A549 (cell line): ENCODE measurements around the gene CATSPERZ. TPM values are rescaled to one million over a fixed set of nuclear protein-coding genes. Genes with fewer than 3 reads are reported as not detected.

Experiments
- ATOH8 ChIP-seq: fragments of 250-450 bp; sonication (Bioruptor Pico); IDR thresholded peaks from 2 replicates; pipeline ENCODE4 v1.5.0; 2020; ENCODE audit warnings: low read depth, mild to moderate bottlenecking, moderate library complexity
- BCL3 ChIP-seq: fragments of >200 bp; sonication (Bioruptor Twin); formaldehyde crosslinking; IDR thresholded peaks from 3 replicates; pipeline ENCODE4 v1.6.1; 2016
- CBX8 ChIP-seq: fragments of 200-600 bp; sonication (generic); IDR thresholded peaks from 2 replicates; pipeline ENCODE4 v1.6.1; 2016
- CEBPB ChIP-seq, 2 experiments: fragments of >200 bp in 1 of 2; sonication (Bioruptor Twin) in 1 of 2; formaldehyde crosslinking in 1 of 2; IDR thresholded peaks; 2 replicates each; pipeline ENCODE4 v1.6.1; 2012 to 2016
- CHD2 ChIP-seq: fragments of 150-350 bp; IDR thresholded peaks from 2 replicates; pipeline ENCODE4 v1.6.1; 2014; ENCODE audit warnings: low read length; ENCODE audit not compliant: partially characterized antibody
- CTCF ChIP-seq: fragments of >200 bp; sonication (Bioruptor Twin); formaldehyde crosslinking; IDR thresholded peaks from 3 replicates; pipeline ENCODE4 v1.5.1; 2016
- EHF ChIP-seq: fragments of 250-450 bp; sonication (Bioruptor Pico); IDR thresholded peaks from 2 replicates; pipeline ENCODE4 v1.5.0; 2020; ENCODE audit warnings: mild to moderate bottlenecking
- ELK1 ChIP-seq: fragments of 150-350 bp; IDR thresholded peaks from 2 replicates; pipeline ENCODE4 v1.6.1; 2014; ENCODE audit warnings: low read depth, mild to moderate bottlenecking, low read length
- ESRRA ChIP-seq: fragments of 150-350 bp; IDR thresholded peaks from 2 replicates; pipeline ENCODE4 v1.6.1; 2014; ENCODE audit warnings: mild to moderate bottlenecking, low read length, borderline replicate concordance
- FOSB ChIP-seq: fragments of 250-450 bp; sonication (Bioruptor Pico); IDR thresholded peaks from 2 replicates; pipeline ENCODE4 v1.5.0; 2020; ENCODE audit warnings: mild to moderate bottlenecking, moderate library complexity
- FOSL2 ChIP-seq, 2 experiments: fragments of 450-650 bp in 1 of 2; fragments of >200 bp in 1 of 2; sonication (Bioruptor Twin) in 1 of 2; formaldehyde crosslinking; IDR thresholded peaks; 2 replicates each; pipeline versions ENCODE4 v1.5.0 to v1.6.1; 2016 to 2020; ENCODE audit warnings: mild to moderate bottlenecking in 1 of 2, moderate library complexity in 1 of 2
- FOXS1 ChIP-seq: fragments of 250-450 bp; sonication (Bioruptor Pico); IDR thresholded peaks from 2 replicates; pipeline ENCODE4 v1.5.0; 2020; ENCODE audit warnings: mild to moderate bottlenecking, moderate library complexity
- GATA3 ChIP-seq: IDR thresholded peaks from 2 replicates; pipeline ENCODE4 v1.6.1; 2012; ENCODE audit warnings: borderline replicate concordance
- HMGXB4 ChIP-seq: fragments of 250-450 bp; sonication (Bioruptor Pico); IDR thresholded peaks from 2 replicates; pipeline ENCODE4 v1.5.0; 2021; ENCODE audit warnings: mild to moderate bottlenecking, moderate library complexity, borderline replicate concordance
- HOXB5 ChIP-seq: fragments of 250-450 bp; sonication (Bioruptor Pico); IDR thresholded peaks from 2 replicates; pipeline ENCODE4 v1.5.0; 2020; ENCODE audit warnings: mild to moderate bottlenecking, moderate library complexity
- JUNB ChIP-seq: fragments of >200 bp; sonication (Bioruptor Twin); formaldehyde crosslinking; IDR thresholded peaks from 2 replicates; pipeline ENCODE4 v1.6.1; 2016
- KDM1A ChIP-seq: fragments of 200-600 bp; sonication (generic); IDR thresholded peaks from 2 replicates; pipeline ENCODE4 v1.6.1; 2016; ENCODE audit warnings: low read depth, mild to moderate bottlenecking
- KDM5A ChIP-seq: fragments of 200-600 bp; sonication (generic); IDR thresholded peaks from 2 replicates; pipeline ENCODE4 v1.6.1; 2016; ENCODE audit warnings: antibody characterized with exemption, mild to moderate bottlenecking
- MAFK ChIP-seq: fragments of 450-650 bp; IDR thresholded peaks from 2 replicates; pipeline ENCODE4 v1.6.1; 2014; ENCODE audit not compliant: partially characterized antibody
- MAX ChIP-seq: IDR thresholded peaks from 2 replicates; pipeline ENCODE4 v1.6.1; 2012
- MYC ChIP-seq: IDR thresholded peaks from 2 replicates; pipeline ENCODE4 v1.6.1; 2012; ENCODE audit warnings: mild to moderate bottlenecking, inconsistent platforms, low read length, improper control_type of control experiment, borderline replicate concordance
- NFE2L2 ChIP-seq: fragments of 150-350 bp; conservative IDR thresholded peaks from 2 replicates; pipeline ENCODE4 v1.6.1; 2014; ENCODE audit warnings: low read length
- PBX3 ChIP-seq: IDR thresholded peaks from 2 replicates; pipeline ENCODE4 v1.6.1; 2012
- PHF8 ChIP-seq: fragments of 200-600 bp; sonication (generic); IDR thresholded peaks from 2 replicates; pipeline ENCODE4 v1.6.1; 2016; ENCODE audit warnings: low read depth, mild to moderate bottlenecking, antibody characterized with exemption, moderate library complexity, borderline replicate concordance
- POLR2A ChIP-seq: IDR thresholded peaks from 2 replicates; pipeline ENCODE4 v1.6.1; 2012; ENCODE audit warnings: mild to moderate bottlenecking, low read length
- RAD21 ChIP-seq, 2 experiments: fragments of >200 bp in 1 of 2; sonication (Bioruptor Twin) in 1 of 2; formaldehyde crosslinking in 1 of 2; IDR thresholded peaks in 1 of 2; conservative IDR thresholded peaks in 1 of 2; 2 replicates in 1 of 2; 3 replicates in 1 of 2; pipeline ENCODE4 v1.6.1; 2012 to 2018; ENCODE audit warnings: inconsistent platforms in 1 of 2
- SMC3 ChIP-seq: fragments of >200 bp; sonication (Bioruptor Twin); formaldehyde crosslinking; IDR thresholded peaks from 3 replicates; pipeline ENCODE4 v1.6.1; 2018; ENCODE audit warnings: inconsistent platforms
- SREBF2 ChIP-seq: fragments of 450-650 bp; IDR thresholded peaks from 2 replicates; pipeline ENCODE4 v1.6.1; 2014; ENCODE audit warnings: mild to moderate bottlenecking, moderate library complexity
- TFCP2L1 ChIP-seq: fragments of 250-450 bp; sonication (Bioruptor Pico); IDR thresholded peaks from 2 replicates; pipeline ENCODE4 v1.5.0; 2021; ENCODE audit warnings: mild to moderate bottlenecking
- USF2 ChIP-seq: fragments of 450-650 bp; IDR thresholded peaks from 2 replicates; pipeline ENCODE4 v1.6.1; 2014; ENCODE audit warnings: antibody characterized with exemption
- ZC3H11A ChIP-seq: fragments of 450-650 bp; IDR thresholded peaks from 2 replicates; pipeline ENCODE4 v1.6.1; 2014; ENCODE audit warnings: antibody characterized with exemption, mild to moderate bottlenecking
- ZFP36 ChIP-seq: fragments of 450-650 bp; IDR thresholded peaks from 2 replicates; pipeline ENCODE4 v1.6.1; 2014; ENCODE audit warnings: borderline replicate concordance; ENCODE audit not compliant: partially characterized antibody
- ZNF302 ChIP-seq: fragments of 250-450 bp; sonication (Bioruptor Pico); IDR thresholded peaks from 2 replicates; pipeline ENCODE4 v1.9.0; 2021; ENCODE audit warnings: inconsistent platforms, mild to moderate bottlenecking, moderate library complexity
- ZSCAN20 ChIP-seq: fragments of 250-450 bp; sonication (Bioruptor Pico); IDR thresholded peaks from 2 replicates; pipeline ENCODE4 v1.8.0; 2022; ENCODE audit warnings: mild to moderate bottlenecking, moderate library complexity
- polyA plus RNA-seq, 4 experiments: library from polyadenylated mRNA; depleted of rRNA in 3 of 4; stranded (reverse); fragments of >200 nt; fragmentation: RNase III in 1 of 4; extraction: RNeasy Plus Mini Kit Qiagen cat#74134 plus additional on column Dnase treatment in 1 of 4; gene quantifications; 2 replicates in 3 of 4; 3 replicates in 1 of 4; pipeline ENCODE4 v1.2.3, GENCODE V29; 2011 to 2017

The CATSPERZ gene
- polyA plus RNA-seq, 2 of the 4 experiments (the other 2 are of a cell fraction) = 1.9 to 3.4 TPM

GRCh38 chr11:64305691-64306562 lies 5.8 kb downstream of the CATSPERZ start (continued):
- TF ChIP-seq CTCF (peak; percentile 61), PBX3 (0 out of 2 replicates have a peak, but pooled peaks have one; percentile 10), MAX (peak; percentile 59; the same call in 1 of the 2 replicates), ZNF302 (CRISPR knock-in tag) (no peak), CHD2 (no peak), POLR2A (peak; percentile 61), SMC3 (peak; percentile 61), CEBPB (IDR thresholded peaks at IDR 0.05) (no peak), ESRRA (no peak), FOSB (CRISPR knock-in tag) (peak; percentile 73), MAFK (no peak), TFCP2L1 (CRISPR knock-in tag) (no peak), KDM5A (no peak), BCL3 (no peak), ATOH8 (CRISPR knock-in tag) (no peak), EHF (CRISPR knock-in tag) (no peak), FOXS1 (CRISPR knock-in tag) (no peak), ZSCAN20 (no peak), KDM1A (no peak), ZC3H11A (no peak), ELK1 (no peak), NFE2L2 (no peak), USF2 (no peak), FOSL2 (IDR thresholded peaks at IDR 0.05) (no peak), FOSL2 (CRISPR knock-in tag; IDR thresholded peaks at IDR 0.05) (no peak), SREBF2 (no peak), MYC (0 out of 2 replicates have a peak, but pooled peaks have one; percentile 39), HMGXB4 (no peak), GATA3 (no peak), ZFP36 (no peak), JUNB (no peak), PHF8 (0 out of 2 replicates have a peak, but pooled peaks have one; percentile 26), RAD21 (conservative IDR thresholded peaks at IDR 0.05 in 1 of 2, IDR thresholded peaks at IDR 0.05 in 1 of 2) (peak in 1 of 2 experiments; percentile 49; a peak in 2 of 5 replicates), HOXB5 (CRISPR knock-in tag) (no peak), CBX8 (no peak)
